GM12872 (cell line): ENCODE data around the gene TMEM135.

Experiments used
- CTCF ChIP-seq: IDR thresholded peaks from 3 replicates; pipeline ENCODE4 v1.5.1; 2011; ENCODE audit warnings: low read depth, mild to moderate bottlenecking, low read length, moderate library complexity; ENCODE audit not compliant: insufficient read depth

Gene TMEM135

GRCh38 chr11:87258171-87258833, 220.6 kb downstream of the TMEM135 start:
- TF ChIP-seq CTCF: no peak

GRCh38 chr11:87259736-87260135, 222.0 kb downstream of the TMEM135 start:
- TF ChIP-seq CTCF: no peak

- no peak for TF ChIP-seq CTCF
Measured at GRCh38 chr11:87260811-87261210, 223.1 kb downstream of the TMEM135 start.

- no peak for TF ChIP-seq CTCF
Measured at GRCh38 chr11:87263264-87263838, 225.6 kb downstream of the TMEM135 start.

- no peak for TF ChIP-seq CTCF
Measured at GRCh38 chr11:87263979-87264378, 226.2 kb downstream of the TMEM135 start.

GRCh38 chr11:87265132-87265531, 227.4 kb downstream of the TMEM135 start:
- TF ChIP-seq CTCF: no peak

- TF ChIP-seq CTCF: no peak
Measured at GRCh38 chr11:87265979-87266378, 228.2 kb downstream of the TMEM135 start.
